GM18499 (cell line): ENCODE results near the gene GART.
"Not testable (repeated sequence)": the region's sequence is repeated elsewhere in the genome, so short reads cannot be mapped to it uniquely, and the experiment has no call there.

ENCODE experiments used
- ATAC-seq: cut with Tn5 transposase; IDR thresholded peaks from one replicate; pipeline ENCODE4 v1.9.1; 2021; ENCODE audit warnings: moderate number of reproducible peaks; ENCODE audit not compliant: insufficient read depth, unreplicated experiment

Gene GART

GRCh38 chr21:33541756-33542639, at the start of gene GART:
Gene GART (minus strand): TSS chr21:33542117. CDS start chr21:33539315, 2,802 bp downstream.
- ATAC-seq, result peak; percentile 16

- peak; percentile 48 for ATAC-seq
These were observed 46.8 kb upstream of the GART start, which contains the start of gene DONSON for GRCh38 chr21:33588485-33589335. Gene DONSON (minus strand): TSS chr21:33588684. CDS start chr21:33588641, 43 bp downstream.

- peak; percentile 29 for ATAC-seq
These were observed 46.0 kb upstream of the GART start for GRCh38 chr21:33587792-33588484.

GRCh38 chr21:33586927-33587326, 45.0 kb upstream of the GART start:
- no peak for ATAC-seq

- no peak for ATAC-seq
These were observed 42.5 kb upstream of the GART start for GRCh38 chr21:33584455-33584854.

- ATAC-seq, result no peak
These were observed 37.1 kb upstream of the GART start for GRCh38 chr21:33578959-33579542.

- ATAC-seq, result no peak
These were observed 36.3 kb upstream of the GART start for GRCh38 chr21:33578214-33578613.

- ATAC-seq, result not testable (repeated sequence)
These were observed 34.8 kb upstream of the GART start for GRCh38 chr21:33576741-33577141.

GRCh38 chr21:33572350-33572749, 30.4 kb upstream of the GART start:
- no peak for ATAC-seq

GRCh38 chr21:33569991-33570390, 28.1 kb upstream of the GART start:
- ATAC-seq, result no peak

GRCh38 chr21:33568448-33568847, 26.5 kb upstream of the GART start:
- no peak for ATAC-seq

- ATAC-seq, result no peak
These were observed 26.0 kb upstream of the GART start for GRCh38 chr21:33567914-33568313.

GRCh38 chr21:33566514-33566913, 24.6 kb upstream of the GART start:
- ATAC-seq, result no peak

GRCh38 chr21:33562389-33562788, 20.5 kb upstream of the GART start:
- no peak for ATAC-seq

GRCh38 chr21:33561373-33561772, 19.5 kb upstream of the GART start:
- no peak for ATAC-seq

- no peak for ATAC-seq
These were observed 19.0 kb upstream of the GART start for GRCh38 chr21:33560965-33561364.

- ATAC-seq, result no peak
These were observed 17.9 kb upstream of the GART start for GRCh38 chr21:33559813-33560212.

- no peak for ATAC-seq
These were observed 17.0 kb upstream of the GART start for GRCh38 chr21:33558777-33559421.

GRCh38 chr21:33557447-33557846, 15.5 kb upstream of the GART start:
- no peak for ATAC-seq

- no peak for ATAC-seq
These were observed 13.0 kb upstream of the GART start for GRCh38 chr21:33554982-33555344.
